ENCODE results near the gene CCDC3.

DNA sequence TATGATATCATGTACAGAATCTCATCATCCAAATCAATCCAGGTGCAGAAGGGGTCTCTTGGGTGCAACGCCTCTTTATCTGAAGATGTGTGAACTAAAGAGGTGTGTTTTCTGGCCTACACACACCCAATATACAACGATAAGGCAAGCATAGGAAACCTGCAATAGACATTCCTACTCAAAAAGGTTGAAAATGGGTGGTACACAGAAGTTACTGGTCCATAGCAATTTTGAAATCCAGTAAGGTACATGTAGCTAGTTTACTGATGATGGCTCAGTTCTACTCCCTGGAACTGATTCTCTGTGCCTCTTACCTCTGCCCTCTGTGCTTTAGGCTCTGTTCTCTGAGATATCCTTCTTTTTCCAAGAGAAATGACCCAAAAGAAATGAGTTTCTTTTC lies 22.2 kb upstream of the CCDC3 start:
- no peak for TF ChIP-seq POLR2AphosphoS5 (IDR thresholded peaks at IDR 0.05; ENCODE audit: low read depth, low read length)
- no peak for TF ChIP-seq SIN3A (IDR thresholded peaks at IDR 0.05; ENCODE audit: borderline replicate concordance, insufficient read depth, low read length)
- TF ChIP-seq TAF1 (IDR thresholded peaks at IDR 0.05; ENCODE audit: borderline replicate concordance, insufficient read depth, low read length): no peak

All from PFSK-1 (cell line).